GM21423 (cell line): ENCODE measurements around the gene IFIT3.

Experiments used
- ATAC-seq: cut with Tn5 transposase; IDR thresholded peaks from one replicate; pipeline ENCODE4 v1.9.1; 2021; ENCODE audit warnings: mild to moderate bottlenecking, moderate library complexity; ENCODE audit not compliant: unreplicated experiment

IFIT3 gene

GRCh38 chr10:89355394-89355931, 27.7 kb downstream of the IFIT3 start:
- no peak for ATAC-seq

DNA sequence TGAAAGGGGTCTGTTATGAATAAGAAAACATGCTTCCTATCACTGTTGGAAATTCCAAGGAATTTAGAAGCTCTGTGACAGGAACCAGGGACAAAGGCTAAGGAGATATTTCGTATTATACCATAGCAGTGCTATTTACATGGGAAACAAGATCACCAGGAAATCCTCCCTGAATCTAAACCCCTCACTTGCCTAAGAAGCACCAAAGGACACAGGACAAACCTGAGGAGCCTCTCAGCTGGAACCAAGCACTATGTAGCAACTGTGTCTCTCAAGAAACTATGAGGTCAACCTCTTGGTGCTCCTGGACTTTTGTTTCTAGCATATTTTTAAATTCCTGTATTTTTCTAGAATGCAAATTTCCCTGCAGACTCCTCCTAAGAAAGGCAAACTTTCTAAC, 29.3 kb downstream of the IFIT3 start:
- ATAC-seq: no peak

- ATAC-seq: no peak
Observed at GRCh38 chr10:89357975-89358374, 30.2 kb downstream of the IFIT3 start.

DNA sequence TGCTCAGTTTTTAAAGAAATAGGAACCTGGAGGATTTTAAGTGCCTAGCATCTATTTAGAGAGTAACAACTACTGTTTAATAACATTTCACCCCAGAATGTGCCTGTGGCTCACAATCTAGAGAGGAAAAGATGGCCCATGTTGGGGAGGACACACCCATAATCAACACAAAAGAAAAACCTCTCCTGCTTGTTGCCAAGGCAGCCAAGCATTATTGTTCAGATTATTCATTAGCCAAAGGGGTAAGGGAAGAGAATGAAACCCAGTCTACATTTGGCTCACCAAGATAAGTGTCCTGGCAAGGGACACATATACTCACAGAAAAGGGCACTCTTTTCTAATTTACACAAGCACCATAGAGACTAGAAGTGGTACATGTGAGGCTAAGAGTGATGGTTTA, 32.4 kb downstream of the IFIT3 start:
- ATAC-seq: no peak

DNA sequence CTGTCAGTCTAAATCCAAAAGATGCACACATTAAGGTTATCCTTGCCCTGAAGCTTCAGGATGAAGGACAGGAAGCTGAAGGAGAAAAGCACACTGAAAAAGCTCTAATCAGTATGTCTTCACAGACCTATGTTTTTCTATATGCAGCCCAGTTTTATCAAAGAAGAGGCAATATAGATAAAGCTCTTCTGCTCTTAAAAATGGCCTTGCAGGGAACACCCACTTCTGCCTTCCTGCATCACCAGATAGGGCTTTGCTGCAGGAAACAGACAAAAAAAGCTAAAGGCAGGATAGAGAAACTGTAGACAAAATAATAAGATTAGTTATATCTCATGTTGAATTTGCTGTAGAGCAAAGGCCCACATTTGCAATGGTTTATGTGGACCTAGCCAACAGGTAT, 35.1 kb downstream of the IFIT3 start:
- no peak for ATAC-seq

DNA sequence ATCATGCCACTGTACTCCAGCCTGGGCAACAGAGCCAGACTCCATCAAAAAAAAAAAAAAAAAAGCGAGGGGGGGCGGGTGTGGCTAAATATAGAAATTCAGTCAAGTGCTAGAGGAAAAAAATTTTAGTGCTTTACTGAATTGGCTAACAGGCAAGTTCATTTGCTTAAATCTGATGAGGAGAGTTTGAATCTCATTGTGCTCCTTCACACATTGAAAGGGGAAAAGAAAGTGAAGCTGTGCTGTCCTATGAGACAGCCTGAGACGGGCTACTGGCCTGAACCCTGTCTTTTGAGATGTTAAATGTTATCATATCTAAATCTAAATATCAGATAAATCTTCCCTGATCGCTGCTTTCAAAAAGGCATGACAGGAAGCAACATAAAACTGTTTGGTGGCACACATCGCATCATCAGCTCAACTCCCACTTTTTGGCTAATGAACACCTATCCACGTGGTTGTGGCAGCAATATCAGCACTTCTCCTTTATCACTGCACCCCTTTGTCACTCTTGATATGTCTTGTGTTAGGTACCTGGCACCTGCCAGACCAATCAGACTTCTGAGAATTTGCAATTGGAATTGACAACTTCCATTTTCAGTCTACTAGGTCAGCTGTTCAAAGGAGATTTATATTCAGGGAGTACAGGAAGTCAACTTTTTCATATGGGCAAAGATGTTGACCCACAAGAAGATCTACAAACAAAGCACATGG, 36.1 kb downstream of the IFIT3 start:
- ATAC-seq: peak; percentile 34

DNA sequence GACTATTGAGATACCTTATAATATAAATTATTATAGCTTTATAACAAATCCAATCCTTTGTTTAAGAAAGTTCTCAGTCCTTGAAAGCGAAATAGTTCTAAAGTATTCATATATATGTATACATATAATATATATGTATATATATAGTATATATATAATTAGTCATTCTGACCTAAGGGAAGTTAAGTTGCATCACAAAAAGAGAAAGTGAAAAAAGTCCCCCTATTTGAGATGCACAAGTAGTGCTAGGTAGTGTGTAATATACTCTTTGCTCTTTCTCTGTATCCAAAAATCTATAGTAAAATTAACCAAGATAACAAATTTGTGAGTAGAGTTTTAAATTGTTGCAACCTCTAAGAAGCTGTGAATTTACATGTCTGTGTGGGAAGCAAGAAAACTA, 36.7 kb downstream of the IFIT3 start:
- ATAC-seq: peak; percentile 29

DNA sequence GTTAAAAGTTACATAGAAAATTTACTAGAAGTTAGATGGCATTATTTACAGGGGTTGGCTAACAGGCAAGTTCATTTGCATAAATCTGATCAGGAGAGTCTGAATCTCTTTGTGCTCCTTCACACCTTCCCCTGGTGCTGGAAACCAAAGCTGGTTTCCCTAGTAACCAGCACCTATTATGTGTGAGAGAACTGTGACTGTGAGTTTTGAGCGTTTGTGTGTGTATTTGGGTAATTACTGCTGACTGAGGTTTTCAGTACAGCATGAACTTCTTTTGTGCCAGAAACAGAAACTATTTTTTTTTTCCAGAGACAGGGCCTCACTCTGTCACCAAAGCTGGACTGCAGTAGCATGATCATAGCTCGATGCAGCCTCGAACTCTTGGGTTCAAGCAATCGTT, 39.7 kb downstream of the IFIT3 start:
- peak; percentile 83 for ATAC-seq

DNA sequence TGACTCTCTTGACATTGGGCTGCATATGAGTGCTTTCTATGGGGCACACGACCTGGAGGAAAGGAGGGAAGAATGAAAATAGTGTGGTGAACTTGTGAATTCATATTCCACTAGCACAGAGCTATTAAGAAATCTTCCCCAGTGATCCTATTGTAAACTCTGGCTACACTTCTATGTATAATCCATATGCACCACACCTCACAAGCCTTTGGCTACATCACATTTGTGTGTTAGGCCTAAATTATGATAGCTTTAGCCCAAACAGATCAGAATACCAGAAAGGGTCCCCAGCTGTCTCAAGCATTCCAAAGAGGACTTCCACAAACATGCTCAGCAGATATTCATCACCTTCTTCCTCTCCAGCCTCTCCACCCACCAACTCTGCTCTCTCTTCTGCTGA, 40.3 kb downstream of the IFIT3 start:
- ATAC-seq: no peak

GRCh38 chr10:89369156-89370105, 41.6 kb downstream of the IFIT3 start:
- ATAC-seq: no peak

GRCh38 chr10:89371079-89371478, 43.3 kb downstream of the IFIT3 start:
- ATAC-seq: no peak

- no peak for ATAC-seq
Observed at GRCh38 chr10:89371987-89372386, 44.2 kb downstream of the IFIT3 start.

- ATAC-seq: no peak
Observed at GRCh38 chr10:89373916-89374711, 46.3 kb downstream of the IFIT3 start.

DNA sequence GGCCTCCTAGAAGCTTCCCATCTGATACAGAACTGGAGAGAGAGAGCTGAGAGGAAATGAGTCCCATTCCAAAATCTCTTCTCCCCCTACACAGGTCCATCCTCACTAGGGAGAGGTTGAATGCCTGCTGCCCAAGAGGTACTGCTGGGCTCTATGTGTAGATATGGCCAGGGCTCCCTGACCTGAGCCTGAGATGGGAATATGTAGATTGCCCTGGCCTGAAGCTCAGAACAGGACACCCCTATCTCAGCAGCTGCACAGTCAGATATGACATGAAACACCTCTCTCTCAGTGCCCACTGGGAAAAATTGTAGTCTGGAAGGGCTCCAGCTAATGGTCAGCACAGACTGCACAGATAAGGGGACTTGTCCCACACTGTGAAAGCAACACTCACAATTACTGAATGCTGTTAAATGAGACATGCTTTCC, 46.9 kb downstream of the IFIT3 start:
- ATAC-seq: no peak

DNA sequence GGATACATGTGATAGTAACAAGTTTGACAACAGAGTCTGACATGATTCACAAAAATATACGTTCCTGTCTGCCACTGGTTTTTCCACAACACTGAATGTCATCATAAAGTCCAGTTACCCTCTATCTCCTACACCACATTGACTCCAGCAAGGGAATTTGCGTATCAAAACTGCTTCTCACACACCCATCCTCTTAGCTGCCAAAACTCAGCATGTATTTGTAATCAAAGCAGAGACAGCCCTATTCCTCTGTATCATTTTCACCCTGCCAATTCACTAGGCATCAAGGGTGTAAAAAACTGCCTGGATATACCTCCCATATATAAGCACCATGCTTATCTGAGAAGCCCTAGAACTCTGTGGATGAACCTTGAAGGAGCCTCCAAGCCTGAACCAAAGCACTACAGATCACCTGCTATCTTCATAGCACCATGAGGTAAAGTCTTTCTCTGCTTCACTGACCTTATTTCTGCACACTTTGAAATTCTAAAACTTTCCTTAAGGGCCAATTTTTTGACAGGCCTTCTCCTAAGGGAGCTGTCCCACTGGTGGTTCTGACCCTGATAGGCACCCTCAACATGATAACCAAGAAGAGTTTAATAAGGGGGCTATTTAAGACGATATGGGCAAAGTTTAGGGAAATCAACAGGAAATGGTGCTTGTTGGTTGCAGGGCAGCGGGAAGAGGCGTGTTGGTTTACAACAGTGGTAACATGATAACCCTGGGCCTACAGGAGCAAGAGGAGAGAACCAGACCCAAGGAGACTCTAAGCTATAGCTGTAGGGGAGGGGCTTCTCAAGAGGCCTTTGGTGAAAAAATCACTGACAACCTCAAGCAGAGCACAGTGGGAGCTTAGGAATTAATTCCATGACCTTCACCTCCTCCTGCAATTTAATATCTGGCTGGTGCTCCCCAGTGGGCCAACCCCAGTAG, 50.2 kb downstream of the IFIT3 start, which contains the start of gene IFIT1B:
Gene IFIT1B (plus strand): TSS at position 352 of the 933 bp plus-strand sequence. CDS start 80 bp downstream, at position 432.
- ATAC-seq: no peak

GRCh38 chr10:89379103-89379502, 51.3 kb downstream of the IFIT3 start:
- ATAC-seq: no peak

DNA sequence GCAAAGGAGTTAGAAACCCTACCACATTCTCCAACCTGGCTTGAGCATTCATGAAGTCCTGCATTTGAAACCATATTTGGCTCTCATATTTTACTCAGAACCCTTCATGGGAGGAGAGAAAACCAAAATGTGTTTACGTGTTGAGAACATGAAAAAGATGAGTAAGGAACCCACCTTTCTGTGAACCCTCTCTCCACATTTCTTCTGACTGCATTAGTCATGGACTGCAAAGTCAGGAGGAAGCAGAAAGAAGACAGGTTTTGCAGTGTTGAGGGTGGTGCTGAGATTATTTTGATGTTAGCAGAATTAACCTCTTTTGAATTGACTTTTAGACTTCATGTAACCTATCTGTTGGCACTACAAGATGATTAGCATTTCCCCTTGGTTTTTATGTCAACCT, 55.0 kb downstream of the IFIT3 start:
- ATAC-seq: no peak

DNA sequence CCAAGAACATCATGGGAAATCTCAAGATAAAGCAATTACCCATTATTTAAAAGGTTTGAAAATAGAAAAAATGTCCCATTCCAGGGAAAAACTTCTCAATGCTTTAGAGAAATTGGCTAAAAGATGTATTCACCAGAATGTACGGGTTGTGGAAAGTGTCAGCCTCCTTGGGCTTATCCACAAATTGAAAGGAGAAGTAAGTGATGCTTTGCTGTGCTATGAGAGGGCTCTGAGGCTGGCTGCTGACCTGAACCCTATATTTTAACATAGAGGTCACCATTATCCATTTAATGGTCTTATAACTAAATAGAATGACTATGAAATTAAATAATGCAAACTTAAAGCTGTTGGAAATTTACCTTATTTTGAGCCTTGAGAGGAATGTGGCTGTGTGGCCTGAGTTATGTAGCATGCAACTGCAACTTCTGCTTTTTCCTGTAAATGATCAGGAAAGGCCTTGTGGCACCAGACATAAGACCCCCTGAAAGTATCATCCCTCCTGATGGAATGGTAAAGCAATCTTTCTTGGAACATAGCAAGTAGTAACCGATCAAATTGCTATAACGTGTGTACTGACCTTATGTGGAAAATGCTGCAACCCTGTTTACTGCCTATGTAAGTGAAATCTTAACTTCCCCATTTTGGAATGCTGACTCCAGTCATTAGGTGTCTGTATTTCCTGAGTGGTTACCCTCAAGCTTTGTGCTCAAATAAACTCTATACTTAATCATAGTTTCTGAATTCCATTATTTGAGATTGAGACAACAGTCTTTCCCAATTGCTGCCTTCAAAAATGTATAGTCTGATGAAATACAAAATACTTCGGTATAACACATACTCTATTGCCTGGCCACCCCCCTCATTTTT, 56.9 kb downstream of the IFIT3 start:
- ATAC-seq: no peak

GRCh38 chr10:89388806-89389205, 61.0 kb downstream of the IFIT3 start:
- ATAC-seq: no peak
